Esophagus muscularis mucosa (tissue), 4 donors: ENCODE results near the gene LNPK.

Experiments
- CTCF ChIP-seq, 3 experiments: fragments of 200-600 bp in 2 of 3; fragments of 450-650 bp in 1 of 3; sonication (generic) in 2 of 3; IDR thresholded peaks; one replicate each; pipeline ENCODE4 v1.5.1; 2017 to 2019; ENCODE audit warnings: antibody characterized with exemption in 3 of 3, mild to moderate bottlenecking in 2 of 3, moderate library complexity in 1 of 3
- EP300 ChIP-seq: sonication (generic); formaldehyde crosslinking; IDR thresholded peaks from one replicate; pipeline ENCODE4 v1.6.1; 2017; ENCODE audit warnings: antibody characterized with exemption
- POLR2A ChIP-seq: fragments of 450-650 bp; IDR thresholded peaks from one replicate; pipeline ENCODE4 v1.6.1; 2017; ENCODE audit warnings: antibody characterized with exemption, moderate library complexity, mild to moderate bottlenecking, low read depth
- POLR2AphosphoS5 ChIP-seq, 2 donors: sonication (generic); formaldehyde crosslinking; IDR thresholded peaks; one replicate each; pipeline ENCODE4 v1.6.1; 2017; ENCODE audit warnings: antibody characterized with exemption in 2 of 2

DNA sequence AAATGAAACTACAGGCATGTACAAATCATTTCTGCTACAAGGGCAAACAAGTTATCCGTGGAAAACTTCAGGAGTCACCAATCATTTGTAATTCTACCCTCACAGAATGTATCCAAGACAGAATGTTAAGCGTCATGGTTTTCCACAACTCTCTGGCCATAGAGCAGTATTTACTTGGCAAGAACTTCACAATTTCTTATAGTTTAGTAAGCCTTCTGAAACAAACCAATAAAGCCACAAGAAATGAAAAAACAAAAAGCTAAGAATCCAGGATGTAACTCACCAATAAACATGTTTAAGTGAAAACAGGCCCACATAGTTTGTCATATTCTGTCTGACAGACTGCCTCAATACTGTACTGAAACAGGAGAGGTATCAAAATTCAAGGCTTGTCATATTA lies 70.3 kb downstream of the LNPK start:
- TF ChIP-seq CTCF (IDR thresholded peaks at IDR 0.05) (no peak), POLR2AphosphoS5 (IDR thresholded peaks at IDR 0.05) (no peak), POLR2A (no peak), EP300 (no peak)
